Activated T-cell treated with anti-CD3 and anti-CD28 coated beads, Interleukin-2, amount 50 U/mL, for 1 hour (primary cell): ENCODE results near the gene TPD52L2.

Experiments used
- DNase-seq: peaks from one replicate; pipeline ENCODE4 v3.0.0-alpha.2; 2020

The TPD52L2 gene

GRCh38 chr20:63864978-63865640 is at the start of gene TPD52L2:
TPD52L2 (plus strand) TSS chr20:63865270; CDS start chr20:63865366, 96 bp downstream.
- DNase-seq = peak; percentile 96

- DNase-seq = no peak
These were observed 49.3 kb upstream of the TPD52L2 start for GRCh38 chr20:63815615-63816253.

- no peak for DNase-seq
These were observed 45.7 kb upstream of the TPD52L2 start for GRCh38 chr20:63819224-63819921.

GRCh38 chr20:63821811-63822210 is 43.3 kb upstream of the TPD52L2 start:
- no peak for DNase-seq

- DNase-seq = no peak
These were observed 42.8 kb upstream of the TPD52L2 start for GRCh38 chr20:63822276-63822696.

- DNase-seq = no peak
These were observed 41.3 kb upstream of the TPD52L2 start for GRCh38 chr20:63823691-63824311.

- DNase-seq = no peak
These were observed 39.5 kb upstream of the TPD52L2 start for GRCh38 chr20:63825331-63826118.

- DNase-seq = no peak
These were observed 38.3 kb upstream of the TPD52L2 start for GRCh38 chr20:63826753-63827152.

- DNase-seq = no peak
These were observed 36.9 kb upstream of the TPD52L2 start for GRCh38 chr20:63828124-63828523.

- no peak for DNase-seq
These were observed 36.5 kb upstream of the TPD52L2 start for GRCh38 chr20:63828545-63828944.

GRCh38 chr20:63828951-63829350 is 36.1 kb upstream of the TPD52L2 start:
- no peak for DNase-seq

GRCh38 chr20:63829603-63829944 is 35.5 kb upstream of the TPD52L2 start:
- DNase-seq = no peak

- no peak for DNase-seq
These were observed 34.9 kb upstream of the TPD52L2 start for GRCh38 chr20:63829945-63830835.

GRCh38 chr20:63830841-63831588 is 34.1 kb upstream of the TPD52L2 start, which contains the start of gene ZBTB46:
ZBTB46 (minus strand) TSS chr20:63831264; CDS start chr20:63790757, 40,507 bp downstream.
- no peak for DNase-seq

- DNase-seq = no peak
These were observed 33.5 kb upstream of the TPD52L2 start for GRCh38 chr20:63831646-63831992.

GRCh38 chr20:63831993-63832686 is 32.9 kb upstream of the TPD52L2 start:
- DNase-seq = no peak

GRCh38 chr20:63833776-63834490 is 31.1 kb upstream of the TPD52L2 start:
- no peak for DNase-seq

GRCh38 chr20:63834491-63834880 is 30.6 kb upstream of the TPD52L2 start:
- no peak for DNase-seq

- no peak for DNase-seq
These were observed 29.8 kb upstream of the TPD52L2 start for GRCh38 chr20:63835021-63835858.
